CD4-positive, alpha-beta T cell treated with Interleukin-10 for 1 hour (primary cell): ENCODE results near the gene MED26.
A peak's percentile ranks its signal among the peaks of the same experiment; 100 is the strongest.

Experiments used
- DNase-seq: peaks from one replicate; pipeline ENCODE4 v3.0.0-alpha.2; 2020

Gene MED26

GRCh38 chr19:16587833-16588823, 39.9 kb downstream of the MED26 start:
- DNase-seq = peak; percentile 70

- peak; percentile 53 for DNase-seq
These were observed 40.8 kb downstream of the MED26 start for GRCh38 chr19:16586991-16587832.

GRCh38 chr19:16586477-16586871, 41.5 kb downstream of the MED26 start:
- no peak for DNase-seq

GRCh38 chr19:16585808-16586476, 42.1 kb downstream of the MED26 start:
- DNase-seq = peak; percentile 56

- no peak for DNase-seq
These were observed 42.8 kb downstream of the MED26 start for GRCh38 chr19:16585094-16585801.

- peak; percentile 95 for DNase-seq
These were observed 43.5 kb downstream of the MED26 start for GRCh38 chr19:16584248-16585093.

- no peak for DNase-seq
These were observed 45.3 kb downstream of the MED26 start for GRCh38 chr19:16582486-16583261.

- no peak for DNase-seq
These were observed 46.0 kb downstream of the MED26 start for GRCh38 chr19:16581971-16582343.

- no peak for DNase-seq
These were observed 46.6 kb downstream of the MED26 start for GRCh38 chr19:16581145-16581970.

GRCh38 chr19:16579381-16579780, 48.6 kb downstream of the MED26 start:
- DNase-seq = no peak

GRCh38 chr19:16577531-16577985, 50.4 kb downstream of the MED26 start:
- no peak for DNase-seq

- DNase-seq = no peak
These were observed 51.1 kb downstream of the MED26 start for GRCh38 chr19:16576690-16577530.

- no peak for DNase-seq
These were observed 51.9 kb downstream of the MED26 start for GRCh38 chr19:16575861-16576689.

GRCh38 chr19:16575282-16575681, 52.7 kb downstream of the MED26 start:
- DNase-seq = no peak

GRCh38 chr19:16573925-16574324, 54.1 kb downstream of the MED26 start:
- no peak for DNase-seq

GRCh38 chr19:16573296-16573695, 54.7 kb downstream of the MED26 start:
- DNase-seq = no peak

- DNase-seq = peak; percentile 95
These were observed 55.4 kb downstream of the MED26 start, which contains the start of gene SLC35E1 for GRCh38 chr19:16572332-16573211. SLC35E1 (minus strand) TSS chr19:16572415; CDS start chr19:16572364, 51 bp downstream.
